Endothelial cell of umbilical vein (primary cell): ENCODE results near the gene NAA60. TPM values are rescaled to one million over a fixed set of nuclear protein-coding genes. Genes with fewer than 3 reads are reported as not detected.

Source experiments
- BruUV-seq: library from RNA; stranded (reverse); fragments of 400-500 nt; replicated peaks from 2 replicates; lab custom pipeline; 2021; lab: Mats Ljungman, UMichigan
- CTCF ChIA-PET: fragments of 300-600, 350-600 bp; sonication (Branson Sonifier 250); formaldehyde crosslinking; loops from one replicate; lab custom pipeline; 2021; ENCODE audit warnings: antibody characterized with exemption, inconsistent platforms; lab: Charles Lee
- POLR2A ChIA-PET: fragments of 300-600, 350-600 bp; sonication (Branson Sonifier 250); formaldehyde crosslinking; loops from one replicate; lab custom pipeline; 2021; ENCODE audit warnings: antibody characterized with exemption, inconsistent platforms; lab: Charles Lee
- DNase-seq: peaks from one replicate; pipeline ENCODE4 v3.0.0-alpha.2; 2011; ENCODE audit warnings: low read depth, low spot score
- FAIRE-seq: peaks from 2 replicates; lab custom pipeline; 2011; peaks lifted over from hg19 to GRCh38; lab: Jason Lieb, UNC
- H2AFZ ChIP-seq: 2 replicates; pipeline ENCODE4 v1.6.0; 2012; ENCODE audit warnings: low read depth, low read length, control low read depth, inconsistent platforms
- H3K27ac ChIP-seq: 2 replicates; pipeline ENCODE4 v1.5.1; 2011; ENCODE audit warnings: low read depth, mild to moderate bottlenecking, control low read depth, low read length, moderate library complexity; ENCODE audit not compliant: insufficient read depth
- H3K27me3 ChIP-seq, 2 experiments: 2 replicates each; pipeline versions ENCODE4 v1.6.0 to v1.6.1; 2011; ENCODE audit warnings: low read length in 2 of 2, mixed read lengths in 1 of 2; ENCODE audit not compliant: control insufficient read depth in 2 of 2, insufficient read depth in 2 of 2
- H3K36me3 ChIP-seq, 2 experiments: 2 replicates in 1 of 2; 3 replicates in 1 of 2; pipeline ENCODE4 v1.5.1; 2011; ENCODE audit warnings: low read length in 2 of 2, mild to moderate bottlenecking in 1 of 2, moderate library complexity in 1 of 2; ENCODE audit not compliant: control insufficient read depth in 2 of 2, insufficient read depth in 2 of 2; ENCODE audit errors: extremely low read depth in 1 of 2
- H3K4me1 ChIP-seq: 3 replicates; pipeline ENCODE4 v1.5.1; 2011; ENCODE audit warnings: mild to moderate bottlenecking, low read length; ENCODE audit not compliant: control insufficient read depth, insufficient read depth; ENCODE audit errors: extremely low read depth
- H3K4me2 ChIP-seq: 2 replicates; pipeline ENCODE4 v1.6.1; 2011; ENCODE audit warnings: low read length, control low read depth, mixed read lengths; ENCODE audit not compliant: insufficient read depth
- H3K4me3 ChIP-seq, 3 experiments: fragments of 200-600 bp in 1 of 3; sonication (generic), shearing (Covaris generic) in 1 of 3; replicated peaks in 1 of 3; 2 replicates each; pipeline ENCODE4 v1.5.1; 2011 to 2016; ENCODE audit warnings: control low read depth in 3 of 3, low read length in 3 of 3, mild to moderate bottlenecking in 2 of 3, inconsistent platforms in 1 of 3, low read depth in 1 of 3, moderate library complexity in 1 of 3; ENCODE audit not compliant: insufficient read depth in 1 of 3
- H3K79me2 ChIP-seq: 2 replicates; pipeline ENCODE4 v1.6.0; 2012; ENCODE audit warnings: low read length, inconsistent platforms; ENCODE audit not compliant: control insufficient read depth, insufficient read depth
- H3K9ac ChIP-seq: replicated peaks from 2 replicates; pipeline ENCODE3; 2011; ENCODE audit warnings: low read length, control low read depth; ENCODE audit not compliant: insufficient read depth; ENCODE audit errors: extremely low read depth
- H3K9me1 ChIP-seq: replicated peaks from 3 replicates; pipeline ENCODE4 v1.6.0; 2011; ENCODE audit warnings: mild to moderate bottlenecking, low read length; ENCODE audit not compliant: control insufficient read depth, insufficient read depth; ENCODE audit errors: extremely low read depth
- H3K9me3 ChIP-seq: replicated peaks from 2 replicates; pipeline ENCODE4 v1.5.1; 2012; ENCODE audit warnings: low read length, inconsistent platforms; ENCODE audit not compliant: control insufficient read depth, insufficient read depth
- H4K20me1 ChIP-seq: replicated peaks from 2 replicates; pipeline ENCODE3; 2011; ENCODE audit warnings: mild to moderate bottlenecking, low read length; ENCODE audit not compliant: control insufficient read depth, insufficient read depth; ENCODE audit errors: extremely low read depth
- EZH2 ChIP-seq: IDR thresholded peaks from 2 replicates; pipeline ENCODE4 v1.6.1; 2012; ENCODE audit warnings: borderline replicate concordance, low read depth, mild to moderate bottlenecking, moderate library complexity, low read length, inconsistent platforms; ENCODE audit not compliant: severe bottlenecking
- FOS ChIP-seq: IDR thresholded peaks from 2 replicates; pipeline ENCODE4 v1.6.1; 2011; ENCODE audit warnings: mild to moderate bottlenecking, low read length, moderate library complexity, borderline replicate concordance; ENCODE audit not compliant: insufficient read depth
- GATA2 ChIP-seq: IDR thresholded peaks from 2 replicates; pipeline ENCODE4 v1.7.0; 2011; ENCODE audit warnings: low read depth, mild to moderate bottlenecking, moderate library complexity, mixed read lengths, low read length; ENCODE audit not compliant: insufficient read length, insufficient read depth
- JUN ChIP-seq: IDR thresholded peaks from 2 replicates; pipeline ENCODE4 v1.6.1; 2011; ENCODE audit warnings: borderline replicate concordance, low read depth; ENCODE audit not compliant: insufficient read length, insufficient read depth
- MYC ChIP-seq: IDR thresholded peaks from one replicate; pipeline ENCODE4 v1.6.1; 2011; ENCODE audit warnings: mild to moderate bottlenecking, low read depth, low read length
- POLR2A ChIP-seq: IDR thresholded peaks from 2 replicates; pipeline ENCODE4 v1.6.1; 2012; ENCODE audit warnings: low read depth, mild to moderate bottlenecking, control low read depth, low read length
- POLR2AphosphoS5 ChIP-seq: IDR thresholded peaks from 2 replicates; pipeline ENCODE4 v1.6.1; 2012; ENCODE audit warnings: low read depth, mild to moderate bottlenecking, control low read depth, low read length, moderate library complexity; ENCODE audit not compliant: insufficient read depth
- dilution Hi-C: fragments of 300-500 bp; cut with MboI; formaldehyde crosslinking; loops from one replicate; pipeline ENCODE4 v1.15.0; 2019; ENCODE audit warnings: low sequenced_read_pairs; ENCODE audit not compliant: extremely low pct_ligation_motif_present
- intact Hi-C: fragments of 100-400 bp; cut with micrococcal nuclease; formaldehyde crosslinking; loops from one replicate; pipeline ENCODE4 v1.10.0; 2022
- polyA plus RNA-seq, 4 experiments: library from polyadenylated mRNA; depleted of rRNA in 3 of 4; stranded (reverse) in 3 of 4; unstranded in 1 of 4; fragments of >200 nt; gene quantifications; 2 replicates each; pipeline versions ENCODE4 v1.2.1 to v1.2.3, GENCODE V29; 2011 to 2012; ENCODE audit warnings: missing spikeins in 1 of 4
- total RNA-seq: library from RNA; stranded (reverse); gene quantifications from 2 replicates; pipeline ENCODE4 v1.2.3, GENCODE V29; 2021
- TF ChIP-seq, protein P1 (sequence below): IDR thresholded peaks from 2 replicates; pipeline ENCODE4 v1.6.1; 2011; ENCODE audit not compliant: insufficient read depth, insufficient read length
- TF ChIP-seq, protein P2 (sequence below), 2 donors: IDR thresholded peaks; 1 replicate in 1 of 2; 2 replicates in 1 of 2; pipeline ENCODE4 v1.5.1; 2011; ENCODE audit warnings: low read length in 2 of 2, mild to moderate bottlenecking in 2 of 2, moderate library complexity in 2 of 2, control low read depth in 1 of 2, inconsistent platforms in 1 of 2, low read depth in 1 of 2; ENCODE audit not compliant: insufficient read depth in 1 of 2; ENCODE audit errors: extremely low read depth in 1 of 2

NAA60 gene
- total and polyA plus RNA-seq, 2 donors (not counting 3 experiments of a cell fraction or from before 2014, with no cell fraction given): 22.1 to 42.9 TPM

DNA sequence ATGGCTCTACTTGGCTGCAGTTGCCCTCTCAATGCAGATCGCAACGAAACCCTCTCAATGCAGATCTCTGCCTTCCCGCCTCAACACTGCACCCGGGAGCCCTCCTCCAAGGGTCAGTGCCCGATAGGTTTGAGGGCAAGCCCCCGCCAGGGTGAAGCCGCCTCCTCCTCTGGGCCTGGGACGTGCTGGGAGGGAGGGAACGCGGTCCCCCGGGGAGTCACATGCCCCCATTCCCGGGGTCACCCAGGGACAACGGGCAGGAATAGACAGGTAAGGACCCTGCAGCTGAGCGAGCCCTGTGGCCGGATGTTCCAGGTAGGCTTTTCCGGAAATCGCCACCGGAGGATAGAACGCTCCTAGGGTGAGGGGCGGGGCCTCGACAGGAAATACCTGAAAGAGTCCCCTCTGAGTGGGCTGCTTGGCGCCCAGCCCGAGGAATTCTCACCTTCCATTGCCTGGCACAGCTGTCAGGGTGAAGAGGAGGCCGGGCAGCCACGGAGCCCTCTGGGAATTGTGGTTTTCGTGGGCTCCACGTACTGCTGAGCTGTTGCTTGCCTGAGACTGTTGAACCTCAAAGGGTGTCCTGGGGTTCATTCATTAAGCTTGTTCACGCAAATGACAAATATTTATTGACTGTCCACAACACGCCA, 29.6 kb upstream of the NAA60 start:
- Histone ChIP-seq H3K9ac (no peak overlapping the region), H3K4me3 (no peak overlapping the region), H3K79me2 (no peaks in the 10 kb centered on the region), H3K27me3 (no peaks in the 10 kb centered on the region), H2AFZ (no peak overlapping the region), H3K4me2 (no peak overlapping the region), H3K36me3 (peaks cover 0 to under 1% of the 10 kb centered on the region in 2 experiments), H3K27ac (no peak overlapping the region), H3K4me1 (no peaks in the 10 kb centered on the region), H3K9me1 (no peaks in the 10 kb centered on the region), H4K20me1 (no peaks in the 10 kb centered on the region), H3K9me3 (peaks cover 2% of the 10 kb centered on the region)
- CTCF ChIA-PET: interaction anchor here (2.5 kb wide), 1 partner anchor 12 kb away, joined by 14 read pairs; the partner anchor contains the start of genes ZNF174 and ZSCAN32
- BruUV-seq: no TSS peak
- FAIRE-seq (no peak), DNase-seq (no peak)
- TF ChIP-seq JUN: no peak
- TF ChIP-seq GATA2: no peak
- TF ChIP-seq EZH2: no peak
- TF ChIP-seq POLR2AphosphoS5: no peak
- no peak for TF ChIP-seq FOS
- TF ChIP-seq, protein P1, sequence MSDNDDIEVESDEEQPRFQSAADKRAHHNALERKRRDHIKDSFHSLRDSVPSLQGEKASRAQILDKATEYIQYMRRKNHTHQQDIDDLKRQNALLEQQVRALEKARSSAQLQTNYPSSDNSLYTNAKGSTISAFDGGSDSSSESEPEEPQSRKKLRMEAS: no peak
- TF ChIP-seq MYC: no peak
- TF ChIP-seq POLR2A: no peak
- TF ChIP-seq, protein P2, sequence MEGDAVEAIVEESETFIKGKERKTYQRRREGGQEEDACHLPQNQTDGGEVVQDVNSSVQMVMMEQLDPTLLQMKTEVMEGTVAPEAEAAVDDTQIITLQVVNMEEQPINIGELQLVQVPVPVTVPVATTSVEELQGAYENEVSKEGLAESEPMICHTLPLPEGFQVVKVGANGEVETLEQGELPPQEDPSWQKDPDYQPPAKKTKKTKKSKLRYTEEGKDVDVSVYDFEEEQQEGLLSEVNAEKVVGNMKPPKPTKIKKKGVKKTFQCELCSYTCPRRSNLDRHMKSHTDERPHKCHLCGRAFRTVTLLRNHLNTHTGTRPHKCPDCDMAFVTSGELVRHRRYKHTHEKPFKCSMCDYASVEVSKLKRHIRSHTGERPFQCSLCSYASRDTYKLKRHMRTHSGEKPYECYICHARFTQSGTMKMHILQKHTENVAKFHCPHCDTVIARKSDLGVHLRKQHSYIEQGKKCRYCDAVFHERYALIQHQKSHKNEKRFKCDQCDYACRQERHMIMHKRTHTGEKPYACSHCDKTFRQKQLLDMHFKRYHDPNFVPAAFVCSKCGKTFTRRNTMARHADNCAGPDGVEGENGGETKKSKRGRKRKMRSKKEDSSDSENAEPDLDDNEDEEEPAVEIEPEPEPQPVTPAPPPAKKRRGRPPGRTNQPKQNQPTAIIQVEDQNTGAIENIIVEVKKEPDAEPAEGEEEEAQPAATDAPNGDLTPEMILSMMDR (IDR thresholded peaks at IDR 0.05; ENCODE audit: extremely low read depth in 1 of 2, insufficient read depth in 1 of 2, low read depth in 1 of 2, low read length in 2 of 2): no peak
- intact Hi-C loops: no loop called here
- dilution Hi-C loops: no loop called here
- POLR2A ChIA-PET: no interaction called here
